Stimulated activated naive CD8-positive, alpha-beta T cell treated with anti-CD3 and anti-CD28 coated beads, Interleukin-15, Interleukin-2, amounts not matched to agents 100 U/mL and 50 U/mL, for 24 hours (primary cell): Measurements from ENCODE around the gene SERPINE2.

Experiments
- ATAC-seq: fragments of 150-1000 bp; cut with Tn5 transposase; one replicate; pipeline ENCODE4 v1.10.0; 2021
- DNase-seq: peaks from one replicate; pipeline ENCODE4 v3.0.0; 2021

The SERPINE2 gene

GRCh38 chr2:224046752-224047151 lies 7.7 kb upstream of the SERPINE2 start:
- ATAC-seq (no peak), DNase-seq (no peak)

- DNase-seq (no peak), ATAC-seq (no peak)
Observed at GRCh38 chr2:224042191-224042696, 3.2 kb upstream of the SERPINE2 start.

- no peak for DNase-seq
- ATAC-seq: no peak
Observed at GRCh38 chr2:224041554-224041953, 2.5 kb upstream of the SERPINE2 start.

- no peak for DNase-seq
- ATAC-seq: no peak
Observed at GRCh38 chr2:224040753-224041152, 1.7 kb upstream of the SERPINE2 start.

GRCh38 chr2:224039770-224040440 lies 819 bp upstream of the SERPINE2 start:
- no peak for DNase-seq
- peak; percentile 45 for ATAC-seq

- ATAC-seq (peak; percentile 11), DNase-seq (no peak)
Observed at GRCh38 chr2:224038830-224039079, 331 bp downstream of the SERPINE2 start.

GRCh38 chr2:224038049-224038829 lies 847 bp downstream of the SERPINE2 start:
- peak; percentile 61 for DNase-seq

GRCh38 chr2:224036731-224037361 lies 2.2 kb downstream of the SERPINE2 start:
- ATAC-seq (no peak), DNase-seq (no peak)

More at GRCh38 chr2:224038049-224038829, 847 bp downstream of the SERPINE2 start:
- ATAC-seq: peak; percentile 55

GRCh38 chr2:224034017-224034416 lies 5.1 kb downstream of the SERPINE2 start:
- ATAC-seq (no peak), DNase-seq (no peak)

- DNase-seq (no peak), ATAC-seq (no peak)
Observed at GRCh38 chr2:224033601-224034000, 5.5 kb downstream of the SERPINE2 start.

GRCh38 chr2:224032283-224032682 lies 6.8 kb downstream of the SERPINE2 start:
- DNase-seq (no peak), ATAC-seq (no peak)

- DNase-seq (no peak), ATAC-seq (no peak)
Observed at GRCh38 chr2:224031358-224031970, 7.6 kb downstream of the SERPINE2 start.

- DNase-seq (no peak), ATAC-seq (no peak)
Observed at GRCh38 chr2:224030786-224031185, 8.3 kb downstream of the SERPINE2 start.

- DNase-seq (no peak), ATAC-seq (no peak)
Observed at GRCh38 chr2:224029876-224030275, 9.2 kb downstream of the SERPINE2 start.

- DNase-seq: no peak
- no peak for ATAC-seq
Observed at GRCh38 chr2:224027931-224028330, 11.2 kb downstream of the SERPINE2 start.

GRCh38 chr2:224027070-224027469 lies 12.0 kb downstream of the SERPINE2 start:
- no peak for ATAC-seq
- no peak for DNase-seq

GRCh38 chr2:224025874-224026273 lies 13.2 kb downstream of the SERPINE2 start:
- DNase-seq: peak; percentile 63
- ATAC-seq: peak; percentile 96

GRCh38 chr2:224024270-224024669 lies 14.8 kb downstream of the SERPINE2 start:
- no peak for DNase-seq

GRCh38 chr2:224023188-224023587 lies 15.9 kb downstream of the SERPINE2 start:
- DNase-seq (no peak), ATAC-seq (no peak)

More at GRCh38 chr2:224024270-224024669, 14.8 kb downstream of the SERPINE2 start:
- ATAC-seq: no peak

GRCh38 chr2:224022486-224022885 lies 16.6 kb downstream of the SERPINE2 start:
- DNase-seq (no peak), ATAC-seq (no peak)

GRCh38 chr2:224020523-224020922 lies 18.6 kb downstream of the SERPINE2 start:
- no peak for DNase-seq
- no peak for ATAC-seq

- no peak for ATAC-seq
- DNase-seq: no peak
Observed at GRCh38 chr2:224017957-224018356, 21.1 kb downstream of the SERPINE2 start.

- DNase-seq (no peak), ATAC-seq (no peak)
Observed at GRCh38 chr2:224016963-224017362, 22.1 kb downstream of the SERPINE2 start.
